ENCODE measurements around the gene FOXN3.

Gene FOXN3

DNA sequence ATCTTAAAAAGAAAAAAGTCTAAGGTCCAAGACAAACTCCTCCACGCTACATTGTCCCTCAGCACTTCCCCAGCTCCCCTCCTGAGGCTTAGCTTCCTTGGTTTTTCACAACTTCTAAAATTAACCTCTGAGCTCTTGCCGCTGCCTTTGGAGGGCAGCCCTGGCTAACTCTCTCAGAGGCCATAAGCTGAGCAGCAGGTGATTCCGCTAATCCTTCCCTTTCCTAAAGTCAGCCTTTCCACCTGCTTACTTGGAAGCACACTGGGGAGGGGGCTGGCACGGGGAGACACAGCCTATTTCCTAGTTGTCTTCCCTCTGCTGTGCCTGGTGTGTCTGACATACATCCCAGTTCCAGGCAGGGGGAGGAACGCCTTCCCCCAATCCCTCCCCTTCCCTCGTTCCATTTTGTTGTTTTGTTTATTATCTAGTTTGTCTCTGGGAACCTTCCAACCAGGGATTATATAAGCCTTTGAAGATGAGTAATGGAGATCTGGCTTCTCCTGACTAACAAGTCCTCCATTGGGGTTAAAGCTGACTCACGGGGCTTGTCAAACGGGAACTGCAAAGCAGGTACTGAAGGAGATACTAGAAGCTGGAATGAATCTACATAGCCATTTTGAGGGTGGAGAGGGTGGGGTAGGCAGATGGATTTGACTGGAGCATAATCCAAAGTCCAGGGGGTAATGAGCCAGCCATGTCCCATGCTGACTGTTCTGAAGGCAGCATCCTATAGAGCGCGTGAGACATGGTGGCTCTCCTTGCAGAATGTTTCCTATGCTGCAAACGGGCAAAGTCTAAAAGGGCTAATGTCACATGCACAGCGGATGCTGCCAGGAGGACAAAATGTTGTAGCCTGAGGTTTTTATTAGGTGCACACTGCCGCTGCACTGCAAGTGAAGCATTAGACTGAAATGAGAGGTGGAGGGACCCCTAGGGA is 230.8 kb downstream of the FOXN3 start:
- in situ Hi-C loops (cut with HindIII; ENCODE audit: low pct_unique_long_range_greater_than_20kb, low sequenced_read_pairs), result no loop called here
- DNase-seq (ENCODE audit: low read depth in 1 of 2, low spot score in 1 of 2), result peak in 1 of 2 experiments; percentile 49
- no peak for TF ChIP-seq JUND (IDR thresholded peaks at IDR 0.05; ENCODE audit: low read depth)

DNA sequence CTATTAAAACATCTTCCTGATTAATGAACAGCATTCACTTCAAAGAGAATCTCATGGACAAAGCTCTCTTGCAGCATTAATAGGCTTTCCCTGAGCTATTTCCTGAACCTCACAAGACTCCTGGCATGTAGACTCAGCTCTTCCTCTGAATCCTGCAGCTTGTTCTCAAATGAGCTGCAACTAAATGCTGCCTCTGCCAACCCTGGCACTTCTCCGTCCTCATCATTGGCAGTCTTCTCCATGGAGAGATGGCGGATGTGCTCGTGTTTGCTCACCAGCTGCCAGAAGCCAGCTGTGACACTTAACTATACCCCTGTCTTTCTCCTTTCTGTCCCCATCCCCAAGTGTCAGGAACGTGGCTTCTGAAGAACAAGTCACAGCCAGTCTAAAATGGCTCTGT is 232.1 kb downstream of the FOXN3 start:
- no peak for DNase-seq (ENCODE audit: low read depth in 1 of 2, low spot score in 1 of 2)
- in situ Hi-C loops (cut with HindIII; ENCODE audit: low pct_unique_long_range_greater_than_20kb, low sequenced_read_pairs), result no loop called here
- no peak for TF ChIP-seq JUND (IDR thresholded peaks at IDR 0.05; ENCODE audit: low read depth)

DNA sequence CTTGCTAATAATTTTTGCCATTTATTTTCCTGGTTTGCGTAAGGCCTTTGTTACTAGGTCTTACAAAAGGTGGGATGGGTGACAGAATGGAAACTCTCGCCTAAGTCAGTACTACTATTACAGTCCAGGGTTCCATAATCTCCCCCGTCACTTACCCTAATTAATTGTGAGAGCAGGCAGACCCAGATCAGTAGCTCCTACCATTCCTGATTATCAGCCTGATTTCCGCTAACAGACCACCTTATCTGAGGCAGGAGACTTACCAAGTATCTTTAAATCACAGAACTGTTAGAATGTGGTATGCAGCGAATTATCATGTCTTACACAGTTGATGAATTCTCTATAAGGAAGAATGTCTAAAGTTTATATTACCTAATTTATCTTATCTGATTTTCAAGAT is 234.7 kb downstream of the FOXN3 start:
- TF ChIP-seq JUND (IDR thresholded peaks at IDR 0.05; ENCODE audit: low read depth), result no peak
- DNase-seq (ENCODE audit: low read depth in 1 of 2, low spot score in 1 of 2), result no peak
- in situ Hi-C loops (cut with HindIII; ENCODE audit: low pct_unique_long_range_greater_than_20kb, low sequenced_read_pairs), result no loop called here

DNA sequence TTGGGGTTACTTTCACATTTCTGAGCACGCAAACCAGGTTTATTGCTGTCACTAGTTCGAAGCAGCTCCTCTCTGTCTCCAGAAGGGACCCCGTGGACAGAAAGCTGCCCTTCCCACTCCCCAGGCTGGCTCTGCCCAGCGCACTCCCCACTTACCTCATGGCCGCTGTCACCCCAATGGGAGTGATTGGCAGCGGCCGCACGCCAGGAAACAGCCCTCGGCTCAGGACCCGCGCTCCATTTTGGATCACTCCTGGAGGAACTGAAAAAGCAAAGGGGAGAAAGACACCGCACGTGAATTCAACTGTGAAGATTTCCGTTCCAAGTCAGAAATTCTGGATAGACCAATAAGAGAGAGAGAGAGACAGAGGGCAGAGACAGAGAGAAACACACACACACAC is 236.5 kb downstream of the FOXN3 start:
- no peak for DNase-seq (ENCODE audit: low read depth in 1 of 2, low spot score in 1 of 2)
- in situ Hi-C loops (cut with HindIII; ENCODE audit: low pct_unique_long_range_greater_than_20kb, low sequenced_read_pairs), result no loop called here
- TF ChIP-seq JUND (IDR thresholded peaks at IDR 0.05; ENCODE audit: low read depth), result no peak

DNA sequence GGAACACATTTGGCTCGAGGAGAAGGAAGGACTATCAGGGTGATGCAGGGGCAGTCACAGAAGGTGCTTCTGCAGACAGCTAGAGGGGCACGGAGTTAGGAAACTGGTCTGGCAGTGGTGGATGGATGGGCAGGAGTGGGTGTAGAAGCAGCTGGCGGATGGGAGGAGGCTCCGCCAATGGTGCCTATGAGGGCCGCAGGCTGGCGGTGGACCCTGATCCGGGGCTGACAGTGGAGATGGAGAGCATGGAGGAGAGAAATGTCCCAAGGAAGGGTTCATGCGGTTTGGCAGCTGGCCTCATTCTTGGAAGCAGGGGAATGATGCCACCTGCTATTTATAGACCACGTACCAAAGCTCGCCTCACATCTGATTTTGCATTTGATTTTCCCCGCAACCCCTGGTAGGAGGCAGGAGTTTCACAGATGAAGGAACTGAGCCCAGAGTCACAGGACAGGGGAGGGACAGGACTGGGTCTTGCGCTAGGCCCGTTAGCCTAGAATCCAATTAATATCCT is 237.1 kb downstream of the FOXN3 start:
- no peak for TF ChIP-seq JUND (IDR thresholded peaks at IDR 0.05; ENCODE audit: low read depth)
- in situ Hi-C loops (cut with HindIII; ENCODE audit: low pct_unique_long_range_greater_than_20kb, low sequenced_read_pairs), result no loop called here
- DNase-seq (ENCODE audit: low read depth in 1 of 2, low spot score in 1 of 2), result no peak

DNA sequence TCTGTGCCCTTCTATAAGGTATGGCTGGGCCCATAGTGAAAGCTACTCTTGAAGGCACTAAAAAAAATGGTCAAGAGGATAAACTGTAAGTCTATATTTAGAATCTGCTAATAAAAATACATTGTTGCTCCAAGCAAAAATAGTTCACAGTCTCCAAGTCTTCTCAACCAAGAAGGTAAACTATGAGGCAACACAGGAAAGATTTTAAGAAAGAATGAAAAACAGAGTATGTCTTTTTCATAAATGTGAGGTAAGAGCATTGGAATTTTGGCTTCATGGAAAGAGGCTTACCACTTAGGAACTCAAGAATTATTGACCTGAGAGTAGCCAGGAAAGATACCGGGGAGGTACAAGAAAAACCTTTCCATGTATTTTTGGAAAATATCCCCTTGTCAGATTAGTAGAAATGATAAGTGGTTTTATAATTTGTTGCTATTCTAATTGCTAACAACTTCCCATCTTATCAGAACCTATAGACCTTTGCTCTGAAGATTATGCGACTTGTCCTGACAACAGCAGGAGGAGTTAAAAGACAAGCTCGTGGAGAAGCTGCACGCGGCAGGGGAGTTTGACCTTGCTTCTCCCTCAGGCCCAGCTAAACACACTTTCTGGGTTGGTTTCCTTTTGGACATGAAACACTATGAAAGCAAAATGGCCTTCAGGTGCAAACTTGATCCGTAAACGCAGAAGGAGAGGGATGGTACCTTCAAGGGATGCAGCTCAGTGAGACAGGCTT is 238.1 kb downstream of the FOXN3 start:
- in situ Hi-C loops (cut with HindIII; ENCODE audit: low pct_unique_long_range_greater_than_20kb, low sequenced_read_pairs), result no loop called here
- TF ChIP-seq JUND (IDR thresholded peaks at IDR 0.05; ENCODE audit: low read depth), result no peak
- no peak for DNase-seq (ENCODE audit: low read depth in 1 of 2, low spot score in 1 of 2)

DNA sequence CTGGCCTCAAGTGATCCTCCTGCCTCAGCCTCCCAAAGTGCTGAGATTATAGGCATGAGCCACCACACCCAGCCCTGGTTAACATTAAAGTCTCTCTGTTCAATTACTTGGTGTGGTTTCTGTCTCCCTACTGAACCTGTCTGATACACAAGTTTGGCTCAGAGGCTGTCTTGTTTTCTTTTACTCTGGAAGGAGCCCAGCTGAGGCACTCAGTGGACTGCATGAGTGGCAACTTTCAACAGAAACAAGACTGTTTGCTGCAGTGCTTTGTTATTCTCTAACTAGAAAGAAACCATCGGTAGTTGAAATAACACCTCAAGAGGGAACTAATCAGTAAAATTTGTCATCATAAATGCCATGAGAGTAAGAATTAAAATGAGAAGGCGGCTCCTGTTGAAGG is 238.7 kb downstream of the FOXN3 start:
- in situ Hi-C loops (cut with HindIII; ENCODE audit: low pct_unique_long_range_greater_than_20kb, low sequenced_read_pairs), result no loop called here
- no peak for DNase-seq (ENCODE audit: low read depth in 1 of 2, low spot score in 1 of 2)
- no peak for TF ChIP-seq JUND (IDR thresholded peaks at IDR 0.05; ENCODE audit: low read depth)

DNA sequence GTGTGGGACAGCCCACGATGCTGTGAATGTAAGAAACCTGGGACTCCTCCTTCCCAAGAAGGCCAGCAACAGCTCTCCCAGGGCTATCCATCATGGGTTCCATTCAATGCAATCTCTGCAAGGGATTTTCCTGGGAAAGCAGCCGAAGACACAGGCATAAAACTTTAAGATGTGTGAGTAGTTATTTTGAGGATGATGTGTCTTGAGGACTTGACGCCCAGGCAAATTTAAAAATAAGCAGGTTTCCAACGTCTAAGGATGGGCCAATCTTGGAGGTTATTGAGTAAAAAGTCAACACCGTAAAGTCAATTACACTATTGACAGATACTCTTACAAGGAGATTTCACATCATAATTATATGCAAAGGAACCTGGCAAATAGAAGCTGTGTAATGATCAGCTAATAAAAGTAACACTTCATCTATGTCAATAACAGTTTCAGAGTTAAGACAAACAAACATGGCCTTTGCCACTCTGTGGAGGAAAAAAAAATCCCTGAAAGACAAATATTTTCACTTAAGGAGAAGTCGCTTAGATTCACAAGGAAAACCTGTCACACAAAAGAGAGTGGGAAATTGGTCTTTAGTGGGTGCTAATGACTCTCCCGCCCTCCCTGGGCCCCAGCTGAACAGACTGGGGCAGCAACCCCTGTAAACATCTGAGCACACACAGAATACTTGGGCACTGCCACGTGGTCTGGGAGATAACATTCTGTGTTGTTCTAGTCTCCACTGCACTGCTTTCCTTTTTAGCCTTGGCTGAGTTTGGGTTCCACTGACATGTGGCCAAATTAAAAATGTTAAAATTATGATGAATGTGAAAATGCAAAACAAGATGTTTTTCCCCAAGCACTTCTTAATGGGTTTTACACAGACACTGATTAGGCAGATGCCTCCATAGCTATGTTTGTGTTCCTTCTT is 240.9 kb downstream of the FOXN3 start:
- TF ChIP-seq JUND (IDR thresholded peaks at IDR 0.05; ENCODE audit: low read depth), result no peak
- in situ Hi-C loops (cut with HindIII; ENCODE audit: low pct_unique_long_range_greater_than_20kb, low sequenced_read_pairs), result no loop called here
- peak in 1 of 2 experiments; percentile 9 for DNase-seq (ENCODE audit: low read depth in 1 of 2, low spot score in 1 of 2)

DNA sequence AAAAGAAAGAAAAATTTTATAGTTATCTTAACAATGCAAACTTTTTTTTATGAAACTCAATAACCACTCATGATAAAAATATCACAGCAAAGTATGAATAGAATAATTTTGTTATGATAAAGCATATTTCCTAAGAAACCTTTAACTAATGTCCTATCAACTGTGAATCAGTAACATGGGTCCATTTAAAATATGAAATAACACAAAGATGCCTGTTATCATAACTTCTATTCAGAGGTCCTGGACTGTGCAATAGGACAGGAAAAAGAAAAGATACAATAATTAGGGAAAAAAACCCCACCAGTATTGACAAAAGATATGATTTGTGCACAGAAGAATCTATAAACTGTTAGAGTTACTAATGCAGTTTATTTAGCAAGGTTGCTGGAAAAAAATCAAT is 245.4 kb downstream of the FOXN3 start:
- TF ChIP-seq JUND (IDR thresholded peaks at IDR 0.05; ENCODE audit: low read depth), result no peak
- DNase-seq (ENCODE audit: low read depth in 1 of 2, low spot score in 1 of 2), result no peak
- in situ Hi-C loops (cut with HindIII; ENCODE audit: low pct_unique_long_range_greater_than_20kb, low sequenced_read_pairs), result no loop called here

DNA sequence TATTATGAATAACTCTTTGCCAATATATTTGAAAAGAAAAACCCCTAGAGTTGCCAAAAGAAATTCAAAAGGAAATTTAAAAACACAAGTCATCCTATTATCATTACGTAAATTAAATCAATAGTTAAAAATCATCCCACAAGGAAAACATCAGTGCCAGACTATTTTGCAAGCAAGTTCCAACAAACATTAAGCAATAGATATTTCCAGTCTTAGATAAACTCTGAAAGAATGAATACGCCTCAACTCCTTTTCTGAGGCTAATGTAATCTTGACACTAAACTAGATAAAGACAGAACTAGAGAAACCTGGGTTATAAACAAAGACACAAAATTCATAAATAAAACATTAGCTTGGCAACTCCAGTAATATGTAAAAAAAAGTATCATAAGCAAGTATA is 245.9 kb downstream of the FOXN3 start:
- in situ Hi-C loops (cut with HindIII; ENCODE audit: low pct_unique_long_range_greater_than_20kb, low sequenced_read_pairs), result no loop called here
- no peak for TF ChIP-seq JUND (IDR thresholded peaks at IDR 0.05; ENCODE audit: low read depth)
- no peak for DNase-seq (ENCODE audit: low read depth in 1 of 2, low spot score in 1 of 2)

DNA sequence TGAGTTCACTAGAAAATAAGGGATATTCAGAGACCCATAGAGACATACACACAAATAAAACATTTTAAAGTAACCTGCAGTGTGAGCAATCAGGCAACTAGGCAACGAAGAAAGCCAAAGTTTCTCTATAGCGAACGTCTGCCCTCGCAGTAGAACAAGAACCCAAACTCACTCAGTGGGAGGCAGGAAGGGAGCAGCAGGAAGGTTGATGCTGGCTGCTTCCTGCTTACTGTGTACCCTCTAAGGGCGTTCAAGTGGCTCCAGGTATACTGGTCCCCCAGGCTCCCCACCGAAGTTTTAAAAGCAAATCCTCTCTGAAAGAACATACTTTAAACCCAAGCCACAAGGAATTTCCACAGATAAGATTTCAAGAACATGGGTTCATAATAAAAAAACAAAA is 249.3 kb downstream of the FOXN3 start:
- no peak for TF ChIP-seq JUND (IDR thresholded peaks at IDR 0.05; ENCODE audit: low read depth)
- in situ Hi-C loops (cut with HindIII; ENCODE audit: low pct_unique_long_range_greater_than_20kb, low sequenced_read_pairs), result no loop called here
- no peak for DNase-seq (ENCODE audit: low read depth in 1 of 2, low spot score in 1 of 2)

DNA sequence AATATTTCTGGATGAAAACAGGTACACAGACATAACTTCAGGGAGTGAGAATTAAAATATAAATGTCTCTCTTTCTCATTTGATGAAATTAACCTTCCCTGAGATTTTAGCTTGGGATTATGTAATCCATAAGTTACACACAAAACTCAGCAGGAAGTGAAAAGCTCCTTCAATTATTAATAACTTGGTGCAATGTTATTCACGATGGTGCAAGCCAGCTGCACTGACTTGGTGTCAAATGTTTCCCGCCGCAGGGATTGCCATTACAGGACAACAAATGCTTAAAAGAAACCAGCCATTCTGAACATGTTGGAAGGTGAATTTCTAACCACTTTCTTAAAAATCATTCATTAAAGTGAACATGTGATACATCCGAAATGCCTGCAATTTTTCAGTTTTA is 250.4 kb downstream of the FOXN3 start:
- no peak for TF ChIP-seq JUND (IDR thresholded peaks at IDR 0.05; ENCODE audit: low read depth)
- in situ Hi-C loops (cut with HindIII; ENCODE audit: low pct_unique_long_range_greater_than_20kb, low sequenced_read_pairs), result no loop called here
- DNase-seq (ENCODE audit: low read depth in 1 of 2, low spot score in 1 of 2), result no peak

Measured in T47D (cell line).